GM12801 (cell line): ENCODE measurements around the gene UVSSA.

Experiments
- CTCF ChIP-seq: IDR thresholded peaks from one replicate; pipeline ENCODE4 v1.5.1; 2011; ENCODE audit warnings: control low read depth; ENCODE audit not compliant: insufficient read length; ENCODE audit errors: extremely low read depth

The UVSSA gene

GRCh38 chr4:1407657-1408333, 60.8 kb downstream of the UVSSA start:
- no peak for TF ChIP-seq CTCF

- TF ChIP-seq CTCF, result no peak
Measured at GRCh38 chr4:1408418-1408817, 61.4 kb downstream of the UVSSA start.

GRCh38 chr4:1409079-1409478, 62.1 kb downstream of the UVSSA start:
- no peak for TF ChIP-seq CTCF

- TF ChIP-seq CTCF, result no peak
Measured at GRCh38 chr4:1409491-1410425, 62.8 kb downstream of the UVSSA start.

GRCh38 chr4:1410491-1411325, 63.7 kb downstream of the UVSSA start:
- TF ChIP-seq CTCF, result no peak

- no peak for TF ChIP-seq CTCF
Measured at GRCh38 chr4:1411436-1412375, 64.7 kb downstream of the UVSSA start.
